Neural crest cell (in vitro differentiated cells): ENCODE results near the gene RDH8. TPM values are rescaled to one million over a fixed set of nuclear protein-coding genes. Genes with fewer than 3 reads are reported as not detected.

Experiments
- DNase-seq: peaks from one replicate; pipeline ENCODE4 v3.0.0; 2021; ENCODE audit warnings: low read depth, mixed read lengths, low spot score
- H3K27ac Mint-ChIP-seq: one replicate; pipeline ENCODE4 v1.8.0; 2021; ENCODE audit warnings: mild to moderate bottlenecking, mixed read lengths; ENCODE audit not compliant: unreplicated experiment
- H3K27me3 Mint-ChIP-seq: 2 replicates; pipeline ENCODE4 v1.8.0; 2021; ENCODE audit warnings: low read depth, mild to moderate bottlenecking, mixed read lengths
- H3K36me3 Mint-ChIP-seq: 2 replicates; pipeline ENCODE4 v1.8.0; 2021; ENCODE audit warnings: low read depth, mild to moderate bottlenecking, mixed read lengths
- H3K4me1 Mint-ChIP-seq: 2 replicates; pipeline ENCODE4 v1.8.0; 2021; ENCODE audit warnings: mixed read lengths
- H3K4me3 Mint-ChIP-seq: one replicate; pipeline ENCODE4 v1.8.0; 2021; ENCODE audit warnings: mild to moderate bottlenecking, mixed read lengths
- H3K9me3 Mint-ChIP-seq: 2 replicates; pipeline ENCODE4 v1.8.0; 2021; ENCODE audit warnings: mixed read lengths
- total RNA-seq: library from RNA; stranded (reverse); gene quantifications from 2 replicates; pipeline ENCODE4 v1.2.1, GENCODE V29; 2021
- TF ChIP-seq, protein P1 (sequence below): fragments of 200-600 bp; sonication (generic); conservative IDR thresholded peaks from 2 replicates; pipeline ENCODE4 v1.5.0; 2021; ENCODE audit warnings: antibody characterized with exemption, mild to moderate bottlenecking

The RDH8 gene
- total RNA-seq, 1 donor from 2014 or later, result not detected

DNA sequence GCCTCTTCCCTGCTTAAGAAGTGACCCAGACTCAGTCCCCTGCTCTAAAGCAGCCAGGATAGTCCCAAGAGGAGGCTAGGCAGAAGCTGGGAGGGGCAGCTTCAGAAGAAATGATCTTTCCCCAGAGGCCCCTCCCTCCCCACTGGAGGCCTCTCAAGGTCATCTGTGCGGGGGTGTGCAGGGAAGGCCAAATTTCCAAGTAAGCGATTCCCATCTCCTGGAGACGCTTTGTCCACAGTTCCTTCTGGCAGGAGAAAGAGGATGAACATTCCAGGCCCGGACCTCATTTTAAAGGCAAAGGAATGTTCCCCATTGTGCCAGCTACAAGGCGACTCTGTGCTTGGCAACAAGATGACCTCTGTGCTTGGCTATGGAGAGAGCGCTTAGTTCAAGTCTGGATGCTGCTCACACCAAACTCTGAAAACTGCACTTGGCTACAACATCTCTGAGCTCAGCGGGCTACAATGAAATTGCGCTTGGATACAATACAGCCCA lies 26.4 kb upstream of the RDH8 start:
- TF ChIP-seq, protein P1, sequence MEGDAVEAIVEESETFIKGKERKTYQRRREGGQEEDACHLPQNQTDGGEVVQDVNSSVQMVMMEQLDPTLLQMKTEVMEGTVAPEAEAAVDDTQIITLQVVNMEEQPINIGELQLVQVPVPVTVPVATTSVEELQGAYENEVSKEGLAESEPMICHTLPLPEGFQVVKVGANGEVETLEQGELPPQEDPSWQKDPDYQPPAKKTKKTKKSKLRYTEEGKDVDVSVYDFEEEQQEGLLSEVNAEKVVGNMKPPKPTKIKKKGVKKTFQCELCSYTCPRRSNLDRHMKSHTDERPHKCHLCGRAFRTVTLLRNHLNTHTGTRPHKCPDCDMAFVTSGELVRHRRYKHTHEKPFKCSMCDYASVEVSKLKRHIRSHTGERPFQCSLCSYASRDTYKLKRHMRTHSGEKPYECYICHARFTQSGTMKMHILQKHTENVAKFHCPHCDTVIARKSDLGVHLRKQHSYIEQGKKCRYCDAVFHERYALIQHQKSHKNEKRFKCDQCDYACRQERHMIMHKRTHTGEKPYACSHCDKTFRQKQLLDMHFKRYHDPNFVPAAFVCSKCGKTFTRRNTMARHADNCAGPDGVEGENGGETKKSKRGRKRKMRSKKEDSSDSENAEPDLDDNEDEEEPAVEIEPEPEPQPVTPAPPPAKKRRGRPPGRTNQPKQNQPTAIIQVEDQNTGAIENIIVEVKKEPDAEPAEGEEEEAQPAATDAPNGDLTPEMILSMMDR, result no peak
- H3K4me3 Mint-ChIP-seq, result no peak overlapping the region
- DNase-seq, result no peak
- H3K36me3 Mint-ChIP-seq, result no peaks in the 10 kb centered on the region
- H3K27me3 Mint-ChIP-seq, result no peaks in the 10 kb centered on the region
- no peaks in the 10 kb centered on the region for H3K9me3 Mint-ChIP-seq
- H3K27ac Mint-ChIP-seq, result no peak overlapping the region
- H3K4me1 Mint-ChIP-seq, result peaks cover 20% of the 10 kb centered on the region

DNA sequence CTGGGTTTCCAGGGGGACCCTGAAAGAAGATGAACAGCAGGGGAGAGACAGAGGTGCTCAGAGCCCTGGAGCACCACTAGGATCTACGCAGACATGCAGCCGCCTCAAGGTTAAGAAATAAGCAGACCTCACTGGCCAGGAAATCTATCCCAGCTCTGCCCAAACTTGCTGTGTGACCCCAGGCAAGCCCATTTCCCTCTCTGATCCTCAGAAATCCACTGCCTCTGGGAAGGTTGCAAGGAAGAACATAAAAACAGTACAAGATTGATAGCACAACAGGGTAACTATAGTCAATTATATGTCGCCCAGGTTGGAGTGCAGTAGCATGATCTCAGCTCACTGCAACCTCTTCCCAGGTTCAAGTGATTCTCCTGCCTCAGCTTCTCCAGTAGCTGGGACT lies 23.8 kb upstream of the RDH8 start:
- H3K4me3 Mint-ChIP-seq, result no peak overlapping the region

DNA sequence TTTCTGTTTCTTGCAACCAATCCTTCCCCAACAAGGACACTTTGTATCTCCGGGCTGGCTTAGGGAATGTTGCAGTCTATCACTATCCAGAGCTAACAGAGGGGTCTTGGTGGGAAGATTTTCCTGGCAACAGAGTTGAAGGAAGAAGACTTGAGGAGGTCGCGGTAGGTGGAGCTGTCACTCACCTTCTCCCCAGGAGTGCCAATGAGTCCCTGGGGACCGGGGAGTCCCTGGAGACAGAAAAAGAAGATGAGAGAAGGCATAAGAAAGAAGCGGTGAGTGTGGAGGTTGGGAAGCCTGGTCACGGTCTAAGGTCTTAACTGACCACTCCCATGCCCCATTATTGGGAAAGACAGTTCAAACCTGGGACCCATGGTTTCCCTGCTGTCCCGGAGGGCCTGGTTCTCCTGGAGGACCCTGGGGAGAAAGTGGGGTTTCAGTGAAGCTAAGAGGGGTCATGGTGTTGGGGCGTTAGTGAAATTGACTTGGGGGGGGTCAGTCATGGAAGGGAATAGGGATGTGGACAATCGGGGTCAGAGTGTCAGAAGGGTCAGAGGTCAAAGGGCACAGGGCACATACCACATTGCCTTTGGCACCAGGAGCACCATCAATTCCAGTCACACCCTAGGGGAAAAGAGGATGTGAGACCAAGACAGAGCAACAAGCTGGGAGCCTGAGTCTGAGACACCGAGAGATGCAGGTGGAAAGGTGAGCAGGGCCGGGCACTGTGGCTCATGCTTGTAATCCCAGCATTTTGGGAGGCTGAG lies 21.7 kb upstream of the RDH8 start:
- H3K4me3 Mint-ChIP-seq, result no peak overlapping the region
- DNase-seq, result no peak
- TF ChIP-seq, protein P1, result no peak
- H3K4me1 Mint-ChIP-seq, result peaks cover 13% of the 10 kb centered on the region
- peak overlapping the region; percentile 16 for H3K27ac Mint-ChIP-seq
- H3K36me3 Mint-ChIP-seq, result no peaks in the 10 kb centered on the region
- H3K27me3 Mint-ChIP-seq, result no peaks in the 10 kb centered on the region
- H3K9me3 Mint-ChIP-seq, result no peaks in the 10 kb centered on the region

More for the DNA sequence above, 23.8 kb upstream of the RDH8 start:
- no peaks in the 10 kb centered on the region for H3K27me3 Mint-ChIP-seq
- H3K4me1 Mint-ChIP-seq, result peaks cover 16% of the 10 kb centered on the region
- H3K27ac Mint-ChIP-seq, result no peak overlapping the region
- DNase-seq, result no peak
- TF ChIP-seq, protein P1, result no peak
- no peaks in the 10 kb centered on the region for H3K9me3 Mint-ChIP-seq
- no peaks in the 10 kb centered on the region for H3K36me3 Mint-ChIP-seq

DNA sequence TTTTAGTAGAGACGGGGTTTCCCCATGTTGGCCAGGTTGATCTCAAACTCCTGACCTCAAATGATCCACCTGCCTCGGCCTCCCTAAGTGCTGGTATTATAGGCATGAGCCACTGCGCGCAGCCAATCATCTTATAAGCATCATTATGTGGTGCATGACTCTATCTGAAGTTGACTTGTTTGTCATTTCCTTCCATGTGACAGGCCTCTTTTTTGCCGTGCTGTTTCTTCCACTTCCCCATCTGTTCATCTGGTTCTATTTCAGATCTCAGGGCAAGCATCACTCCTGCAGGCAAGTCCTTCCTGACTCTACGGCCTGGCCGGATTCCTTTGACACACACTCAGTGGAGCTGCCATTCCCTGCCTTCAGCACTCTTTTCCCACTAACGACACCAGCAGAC lies 18.2 kb upstream of the RDH8 start:
- no peak overlapping the region for H3K4me3 Mint-ChIP-seq

DNA sequence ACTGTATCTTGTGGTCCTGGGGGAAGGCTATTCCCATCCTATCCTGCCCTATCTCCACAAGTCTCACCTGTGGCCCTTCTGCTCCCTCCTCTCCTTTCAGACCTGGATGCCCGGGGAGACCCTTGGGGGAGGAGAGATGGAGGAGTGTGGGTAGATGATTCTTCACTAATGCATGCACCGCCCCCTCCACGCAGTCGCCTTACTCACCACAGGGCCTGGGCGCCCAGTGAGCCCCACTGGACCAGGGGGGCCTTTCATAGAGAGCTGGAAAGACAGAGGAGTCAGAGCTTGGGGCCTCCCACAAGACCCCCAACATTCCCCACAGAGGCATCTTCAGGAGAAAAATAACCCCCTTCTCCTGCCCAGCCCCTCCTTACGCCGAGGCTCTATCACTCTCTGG lies 17.3 kb upstream of the RDH8 start:
- Mint-ChIP-seq H3K27me3 (peaks cover 26% of the 10 kb centered on the region), H3K36me3 (no peaks in the 10 kb centered on the region), H3K4me3 (no peak overlapping the region), H3K9me3 (no peaks in the 10 kb centered on the region), H3K4me1 (peaks cover 6% of the 10 kb centered on the region), H3K27ac (no peak overlapping the region)
- no peak for DNase-seq
- TF ChIP-seq, protein P1, result no peak

More for the DNA sequence above, 18.2 kb upstream of the RDH8 start:
- Mint-ChIP-seq H3K36me3 (no peaks in the 10 kb centered on the region), H3K27ac (no peak overlapping the region), H3K27me3 (peaks cover 24% of the 10 kb centered on the region), H3K9me3 (no peaks in the 10 kb centered on the region), H3K4me1 (peaks cover 6% of the 10 kb centered on the region)
- no peak for DNase-seq
- TF ChIP-seq, protein P1, result no peak
